Measurements from ENCODE around the gene FLT1. TPM values are rescaled to one million over a fixed set of nuclear protein-coding genes. Genes with fewer than 3 reads are reported as not detected.

FLT1 gene
- polyA plus RNA-seq, 1 donor (not counting 4 experiments of a cell fraction or from before 2014, with no cell fraction given): 0.01 TPM

DNA sequence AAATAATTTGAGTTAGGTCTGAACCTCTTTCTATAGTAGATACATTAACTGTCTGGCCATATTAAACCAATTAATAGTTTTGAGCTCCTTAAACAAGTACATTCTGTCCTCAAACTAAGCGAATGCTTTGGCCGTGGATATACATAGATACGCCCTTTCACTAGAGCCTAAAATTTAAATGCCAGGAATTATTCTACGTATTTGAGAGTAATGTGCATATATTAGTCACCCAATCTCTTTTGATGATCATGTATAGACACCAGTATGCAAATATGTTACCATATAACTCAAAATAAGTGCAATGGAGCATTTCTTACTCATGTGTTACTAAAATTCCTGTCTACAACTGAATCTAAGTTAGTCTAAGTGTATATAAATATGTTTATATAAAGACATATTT lies 70.4 kb downstream of the FLT1 start:
- Histone ChIP-seq H3K9me1 (ENCODE audit: control insufficient read depth, extremely low read depth, insufficient read depth, low read length) (no peaks in the 10 kb centered on the region), H2AFZ (ENCODE audit: control insufficient read depth, low read length) (no peak overlapping the region), H3K36me3 (ENCODE audit: control insufficient read depth in 2 of 2, extremely low read depth in 1 of 2, insufficient read depth in 2 of 2, low read length in 2 of 2) (no peaks in the 10 kb centered on the region), H4K20me1 (ENCODE audit: control insufficient read depth, extremely low read depth, insufficient read depth, low read length) (no peaks in the 10 kb centered on the region), H3K27ac (ENCODE audit: control insufficient read depth, insufficient read depth, low read length) (no peak overlapping the region), H3K4me3 (ENCODE audit: control insufficient read depth in 2 of 3, extremely low read depth in 1 of 3, insufficient read depth in 2 of 3, low read depth in 1 of 3, low read length in 3 of 3) (no peak overlapping the region), H3K4me1 (ENCODE audit: control insufficient read depth, extremely low read depth, insufficient read depth, low read length) (no peaks in the 10 kb centered on the region), H3K4me2 (ENCODE audit: control insufficient read depth, extremely low read depth, insufficient read depth, low read depth, low read length) (no peak overlapping the region), H3K27me3 (ENCODE audit: control insufficient read depth, extremely low read depth, insufficient read depth, low read length) (no peaks in the 10 kb centered on the region), H3K79me2 (ENCODE audit: control insufficient read depth, insufficient read depth, low read length) (no peaks in the 10 kb centered on the region), H3K9me3 (ENCODE audit: control insufficient read depth, low read depth, low read length) (no peaks in the 10 kb centered on the region), H3K9ac (ENCODE audit: control insufficient read depth, extremely low read depth, insufficient read depth, low read length) (no peak overlapping the region)
- no peak for FAIRE-seq
- TF ChIP-seq EZH2 (IDR thresholded peaks at IDR 0.05; ENCODE audit: low read length): no peak
- TF ChIP-seq, protein P1, sequence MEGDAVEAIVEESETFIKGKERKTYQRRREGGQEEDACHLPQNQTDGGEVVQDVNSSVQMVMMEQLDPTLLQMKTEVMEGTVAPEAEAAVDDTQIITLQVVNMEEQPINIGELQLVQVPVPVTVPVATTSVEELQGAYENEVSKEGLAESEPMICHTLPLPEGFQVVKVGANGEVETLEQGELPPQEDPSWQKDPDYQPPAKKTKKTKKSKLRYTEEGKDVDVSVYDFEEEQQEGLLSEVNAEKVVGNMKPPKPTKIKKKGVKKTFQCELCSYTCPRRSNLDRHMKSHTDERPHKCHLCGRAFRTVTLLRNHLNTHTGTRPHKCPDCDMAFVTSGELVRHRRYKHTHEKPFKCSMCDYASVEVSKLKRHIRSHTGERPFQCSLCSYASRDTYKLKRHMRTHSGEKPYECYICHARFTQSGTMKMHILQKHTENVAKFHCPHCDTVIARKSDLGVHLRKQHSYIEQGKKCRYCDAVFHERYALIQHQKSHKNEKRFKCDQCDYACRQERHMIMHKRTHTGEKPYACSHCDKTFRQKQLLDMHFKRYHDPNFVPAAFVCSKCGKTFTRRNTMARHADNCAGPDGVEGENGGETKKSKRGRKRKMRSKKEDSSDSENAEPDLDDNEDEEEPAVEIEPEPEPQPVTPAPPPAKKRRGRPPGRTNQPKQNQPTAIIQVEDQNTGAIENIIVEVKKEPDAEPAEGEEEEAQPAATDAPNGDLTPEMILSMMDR (optimal IDR thresholded peaks at IDR 0.05 in 1 of 3, IDR thresholded peaks at IDR 0.05 in 1 of 3, conservative IDR thresholded peaks at IDR 0.05 in 1 of 3; ENCODE audit: extremely low read depth in 1 of 3, insufficient read depth in 2 of 3, low read length in 3 of 3): no peak
- dilution Hi-C loops (cut with MboI; ENCODE audit: extremely low pct_ligation_motif_present, low sequenced_read_pairs): no loop called here
- no peak for DNase-seq (ENCODE audit: low read depth, low spot score)

DNA sequence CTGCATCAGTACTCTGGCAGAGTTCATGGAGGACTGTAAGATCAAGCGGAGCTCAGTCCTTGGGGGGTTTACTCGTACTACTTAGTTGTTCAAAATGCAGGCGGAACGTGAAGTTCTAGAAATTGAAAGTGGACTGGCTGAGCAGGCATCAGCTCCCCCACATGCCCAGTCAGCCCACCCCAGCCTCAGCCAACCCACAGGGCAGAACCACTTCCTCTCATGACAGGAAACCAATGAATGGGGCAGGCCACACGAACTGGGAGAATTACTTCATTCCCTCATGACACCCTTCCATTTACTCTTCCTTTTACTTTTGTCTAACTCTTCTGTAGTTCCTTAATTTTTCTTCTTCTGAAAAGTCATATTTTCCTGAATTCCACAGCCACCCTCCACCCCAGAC lies 71.9 kb downstream of the FLT1 start:
- no peak for TF ChIP-seq EZH2 (IDR thresholded peaks at IDR 0.05; ENCODE audit: low read length)
- TF ChIP-seq, protein P1 (optimal IDR thresholded peaks at IDR 0.05 in 1 of 3, IDR thresholded peaks at IDR 0.05 in 1 of 3, conservative IDR thresholded peaks at IDR 0.05 in 1 of 3; ENCODE audit: extremely low read depth in 1 of 3, insufficient read depth in 2 of 3, low read length in 3 of 3): no peak
- Histone ChIP-seq H3K27me3 (ENCODE audit: control insufficient read depth, extremely low read depth, insufficient read depth, low read length) (no peaks in the 10 kb centered on the region), H4K20me1 (ENCODE audit: control insufficient read depth, extremely low read depth, insufficient read depth, low read length) (no peaks in the 10 kb centered on the region), H3K36me3 (ENCODE audit: control insufficient read depth in 2 of 2, extremely low read depth in 1 of 2, insufficient read depth in 2 of 2, low read length in 2 of 2) (no peaks in the 10 kb centered on the region), H3K4me1 (ENCODE audit: control insufficient read depth, extremely low read depth, insufficient read depth, low read length) (no peaks in the 10 kb centered on the region), H3K79me2 (ENCODE audit: control insufficient read depth, insufficient read depth, low read length) (no peaks in the 10 kb centered on the region), H3K9ac (ENCODE audit: control insufficient read depth, extremely low read depth, insufficient read depth, low read length) (no peak overlapping the region), H3K4me2 (ENCODE audit: control insufficient read depth, extremely low read depth, insufficient read depth, low read depth, low read length) (no peak overlapping the region), H3K9me1 (ENCODE audit: control insufficient read depth, extremely low read depth, insufficient read depth, low read length) (no peaks in the 10 kb centered on the region), H3K9me3 (ENCODE audit: control insufficient read depth, low read depth, low read length) (no peaks in the 10 kb centered on the region), H3K27ac (ENCODE audit: control insufficient read depth, insufficient read depth, low read length) (no peak overlapping the region), H2AFZ (ENCODE audit: control insufficient read depth, low read length) (no peak overlapping the region), H3K4me3 (ENCODE audit: control insufficient read depth in 2 of 3, extremely low read depth in 1 of 3, insufficient read depth in 2 of 3, low read depth in 1 of 3, low read length in 3 of 3) (no peak overlapping the region)
- dilution Hi-C loops (cut with MboI; ENCODE audit: extremely low pct_ligation_motif_present, low sequenced_read_pairs): no loop called here
- FAIRE-seq (no peak), DNase-seq (ENCODE audit: low read depth, low spot score) (no peak)
